ENCODE data around the gene CEP126.
A peak's percentile ranks its signal among the peaks of the same experiment; 100 is the strongest.

The CEP126 gene

DNA sequence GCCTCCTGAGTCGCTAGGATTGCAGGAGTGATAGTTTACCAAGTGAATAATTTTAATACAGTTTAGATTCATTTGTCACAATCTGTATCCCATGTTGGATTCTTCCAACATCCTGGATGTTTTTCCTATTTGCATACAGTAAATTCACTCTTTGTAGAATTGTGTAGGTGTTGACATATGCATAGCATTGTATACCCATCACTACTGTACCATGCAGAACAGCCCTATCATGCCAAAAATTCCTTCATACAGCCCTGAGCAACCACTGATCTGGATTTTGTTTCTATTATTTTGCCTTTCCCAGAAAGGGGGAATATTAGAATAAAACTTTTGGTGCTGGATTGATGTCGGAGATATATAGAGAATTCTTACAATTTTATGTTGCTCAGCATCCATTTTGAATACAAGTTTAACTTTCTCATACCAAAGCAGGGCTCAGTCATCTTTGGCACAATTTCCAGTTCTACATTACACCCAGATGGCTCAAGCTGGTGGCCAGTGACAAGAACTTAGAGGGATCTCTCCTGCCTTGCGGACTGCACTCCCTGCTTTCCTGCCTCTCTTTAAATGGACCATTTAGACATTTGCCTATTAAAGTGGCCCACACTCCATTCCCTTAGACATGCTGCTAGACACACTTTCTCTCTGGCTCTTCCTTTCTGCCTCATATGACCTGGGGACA, 87.0 kb downstream of the CEP126 start:
- Histone ChIP-seq H3K36me3 (no peaks in the 10 kb centered on the region), H3K27me3 (no peaks in the 10 kb centered on the region), H3K4me1 (no peaks in the 10 kb centered on the region), H3K4me3 (ENCODE audit: low read depth, low read length) (no peak overlapping the region), H3K9me3 (no peaks in the 10 kb centered on the region)
- TF ChIP-seq, protein P1, sequence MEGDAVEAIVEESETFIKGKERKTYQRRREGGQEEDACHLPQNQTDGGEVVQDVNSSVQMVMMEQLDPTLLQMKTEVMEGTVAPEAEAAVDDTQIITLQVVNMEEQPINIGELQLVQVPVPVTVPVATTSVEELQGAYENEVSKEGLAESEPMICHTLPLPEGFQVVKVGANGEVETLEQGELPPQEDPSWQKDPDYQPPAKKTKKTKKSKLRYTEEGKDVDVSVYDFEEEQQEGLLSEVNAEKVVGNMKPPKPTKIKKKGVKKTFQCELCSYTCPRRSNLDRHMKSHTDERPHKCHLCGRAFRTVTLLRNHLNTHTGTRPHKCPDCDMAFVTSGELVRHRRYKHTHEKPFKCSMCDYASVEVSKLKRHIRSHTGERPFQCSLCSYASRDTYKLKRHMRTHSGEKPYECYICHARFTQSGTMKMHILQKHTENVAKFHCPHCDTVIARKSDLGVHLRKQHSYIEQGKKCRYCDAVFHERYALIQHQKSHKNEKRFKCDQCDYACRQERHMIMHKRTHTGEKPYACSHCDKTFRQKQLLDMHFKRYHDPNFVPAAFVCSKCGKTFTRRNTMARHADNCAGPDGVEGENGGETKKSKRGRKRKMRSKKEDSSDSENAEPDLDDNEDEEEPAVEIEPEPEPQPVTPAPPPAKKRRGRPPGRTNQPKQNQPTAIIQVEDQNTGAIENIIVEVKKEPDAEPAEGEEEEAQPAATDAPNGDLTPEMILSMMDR (IDR thresholded peaks at IDR 0.05; ENCODE audit: low read depth, low read length): no peak
- DNase-seq: no peak

DNA sequence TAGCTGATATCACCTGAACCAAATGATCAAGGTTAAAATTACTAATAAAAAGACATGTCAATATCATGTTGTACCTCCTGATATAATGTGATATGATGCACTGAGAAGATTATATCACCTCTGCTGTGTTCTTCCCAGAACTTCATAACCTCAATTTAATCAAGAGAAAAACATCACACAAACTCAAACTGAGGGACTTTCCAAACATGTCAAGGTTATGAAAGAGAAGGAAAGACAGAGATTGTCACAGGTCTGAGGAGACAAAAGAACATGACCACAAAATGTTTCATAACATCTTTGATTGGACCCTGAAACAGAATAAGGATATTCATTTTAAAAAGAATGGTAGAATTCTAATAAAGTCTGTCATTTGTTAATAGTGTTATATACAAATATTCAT, 89.4 kb downstream of the CEP126 start:
- Histone ChIP-seq H3K36me3 (no peaks in the 10 kb centered on the region), H3K4me1 (no peaks in the 10 kb centered on the region), H3K4me3 (ENCODE audit: low read depth, low read length) (no peak overlapping the region), H3K9me3 (no peaks in the 10 kb centered on the region), H3K27me3 (no peaks in the 10 kb centered on the region)
- DNase-seq: no peak
- TF ChIP-seq, protein P1 (IDR thresholded peaks at IDR 0.05; ENCODE audit: low read depth, low read length): no peak

DNA sequence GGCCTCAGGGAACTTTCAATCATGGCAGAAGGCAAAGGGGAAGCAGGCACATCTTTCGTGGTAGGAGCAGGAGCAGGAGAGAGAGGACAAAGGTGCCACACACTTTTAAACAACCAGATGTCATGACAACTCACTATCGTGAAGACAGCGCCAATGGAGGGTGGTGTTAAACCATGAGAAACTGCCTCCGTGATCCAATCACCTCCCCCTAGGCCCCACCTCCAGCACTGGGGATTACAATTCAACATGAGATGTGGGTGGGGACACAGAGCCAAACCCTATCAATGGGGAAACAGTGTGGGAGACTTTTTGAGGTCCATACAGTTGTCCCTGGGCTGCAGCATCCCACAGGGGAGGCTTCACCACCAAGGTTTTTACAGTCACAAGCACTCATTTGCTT, 90.5 kb downstream of the CEP126 start:
- H3K4me3 ChIP-seq (ENCODE audit: low read depth, low read length): no peak overlapping the region

DNA sequence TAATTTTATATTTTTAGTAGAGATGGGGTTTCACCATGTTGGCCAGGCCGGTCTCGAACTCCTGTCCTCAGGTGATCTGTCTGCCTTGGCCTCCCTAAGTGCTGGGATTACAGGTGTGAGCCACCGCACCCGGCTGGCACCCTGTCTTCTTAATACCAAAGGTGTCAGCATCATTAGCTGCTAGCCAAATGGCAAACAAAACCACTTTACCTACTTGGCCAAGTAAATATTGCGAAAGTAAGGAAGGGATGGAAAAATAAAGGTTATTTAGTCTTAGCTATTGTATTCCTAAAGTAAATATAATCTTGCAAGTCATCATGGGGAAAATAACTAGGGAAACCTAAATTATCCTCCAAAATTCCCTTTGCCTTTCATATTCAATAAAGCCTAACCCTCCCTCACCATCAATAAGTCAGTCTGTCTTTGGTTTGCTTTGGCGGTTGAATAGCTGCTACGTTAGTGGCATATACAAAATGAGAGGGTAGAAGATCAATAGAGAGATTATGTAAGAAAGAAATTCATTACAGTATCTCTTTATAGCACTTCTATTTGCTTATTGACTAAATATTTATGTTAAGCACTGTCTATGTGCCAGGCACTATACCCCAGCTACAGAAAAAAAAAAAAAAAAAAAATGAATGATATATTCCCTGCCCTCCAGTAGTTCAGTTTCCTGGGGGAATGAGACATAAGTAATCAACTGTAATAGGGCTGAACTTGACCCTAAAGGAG, 92.2 kb downstream of the CEP126 start:
- DNase-seq: no peak
- Histone ChIP-seq H3K4me3 (ENCODE audit: low read depth, low read length) (no peak overlapping the region), H3K4me1 (no peaks in the 10 kb centered on the region), H3K9me3 (no peaks in the 10 kb centered on the region), H3K27me3 (peaks cover 13% of the 10 kb centered on the region), H3K36me3 (no peaks in the 10 kb centered on the region)
- TF ChIP-seq, protein P1 (IDR thresholded peaks at IDR 0.05; ENCODE audit: low read depth, low read length): no peak

More for the DNA sequence above, 90.5 kb downstream of the CEP126 start:
- Histone ChIP-seq H3K9me3 (no peaks in the 10 kb centered on the region), H3K36me3 (no peaks in the 10 kb centered on the region), H3K4me1 (no peaks in the 10 kb centered on the region), H3K27me3 (peaks cover 7% of the 10 kb centered on the region)
- TF ChIP-seq, protein P1 (IDR thresholded peaks at IDR 0.05; ENCODE audit: low read depth, low read length): no peak
- DNase-seq: no peak

DNA sequence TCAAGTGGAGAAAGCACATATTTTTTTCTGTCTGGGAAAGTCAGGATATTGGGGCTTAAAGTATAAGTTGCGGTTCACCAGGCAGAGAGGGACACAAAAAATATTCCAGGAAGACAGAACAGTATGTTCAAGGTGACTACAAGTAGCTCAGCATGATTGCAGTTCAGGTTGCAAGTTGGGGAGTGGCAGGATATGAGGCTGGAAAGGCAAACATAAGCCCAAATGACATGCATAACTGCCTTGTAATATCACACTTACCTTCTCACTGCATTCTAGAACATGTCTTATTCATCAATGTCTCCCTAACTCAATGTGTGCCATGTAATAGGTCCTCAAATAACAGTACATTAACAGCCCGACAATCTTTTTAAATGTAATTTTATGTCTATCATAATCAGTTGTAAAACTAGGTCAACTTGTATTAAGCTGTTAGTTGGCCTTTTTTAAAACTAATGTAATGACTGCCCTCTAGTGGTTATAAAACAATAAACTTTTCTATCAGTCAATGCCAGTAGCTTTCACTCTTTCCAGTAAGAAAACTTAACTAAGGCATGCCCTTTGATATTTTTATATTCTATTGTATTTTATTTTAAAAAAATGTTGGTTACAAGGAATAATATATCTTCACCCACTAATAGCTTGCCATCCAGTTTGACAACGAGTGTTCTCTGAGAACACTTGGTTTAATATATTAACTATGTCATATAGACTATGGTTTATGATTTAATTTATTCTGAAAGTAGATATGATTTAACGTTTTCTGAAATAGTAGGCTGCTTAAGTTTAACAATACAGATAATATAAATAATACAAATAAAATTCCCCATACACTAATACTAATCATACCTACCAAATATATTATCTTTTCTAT, 93.0 kb downstream of the CEP126 start:
- Histone ChIP-seq H3K36me3 (no peaks in the 10 kb centered on the region), H3K27me3 (peaks cover 13% of the 10 kb centered on the region), H3K9me3 (no peaks in the 10 kb centered on the region), H3K4me3 (ENCODE audit: low read depth, low read length) (no peak overlapping the region), H3K4me1 (no peaks in the 10 kb centered on the region)
- no peak for DNase-seq
- TF ChIP-seq, protein P1 (IDR thresholded peaks at IDR 0.05; ENCODE audit: low read depth, low read length): peak; percentile 44

Measured in BE2C (cell line).